Ovary (tissue), 3 donors: ENCODE data around the gene ZNF76.
"Not testable (repeated sequence)": the region's sequence is repeated elsewhere in the genome, so short reads cannot be mapped to it uniquely, and the experiment has no call there.

Source experiments
- CTCF ChIP-seq, 3 donors: fragments of 450-650 bp in 2 of 3; fragments of 200-600 bp in 1 of 3; IDR thresholded peaks; one replicate each; pipeline versions ENCODE4 v1.5.1 to v1.8.0; 2016 to 2022; ENCODE audit warnings: antibody characterized with exemption in 3 of 3, mild to moderate bottlenecking in 1 of 3
- POLR2A ChIP-seq: fragments of 450-650 bp; IDR thresholded peaks from one replicate; pipeline ENCODE4 v1.6.1; 2017; ENCODE audit warnings: antibody characterized with exemption, mild to moderate bottlenecking, moderate library complexity
- donor health status: DM: no; HTN: no; CAD: no.

DNA sequence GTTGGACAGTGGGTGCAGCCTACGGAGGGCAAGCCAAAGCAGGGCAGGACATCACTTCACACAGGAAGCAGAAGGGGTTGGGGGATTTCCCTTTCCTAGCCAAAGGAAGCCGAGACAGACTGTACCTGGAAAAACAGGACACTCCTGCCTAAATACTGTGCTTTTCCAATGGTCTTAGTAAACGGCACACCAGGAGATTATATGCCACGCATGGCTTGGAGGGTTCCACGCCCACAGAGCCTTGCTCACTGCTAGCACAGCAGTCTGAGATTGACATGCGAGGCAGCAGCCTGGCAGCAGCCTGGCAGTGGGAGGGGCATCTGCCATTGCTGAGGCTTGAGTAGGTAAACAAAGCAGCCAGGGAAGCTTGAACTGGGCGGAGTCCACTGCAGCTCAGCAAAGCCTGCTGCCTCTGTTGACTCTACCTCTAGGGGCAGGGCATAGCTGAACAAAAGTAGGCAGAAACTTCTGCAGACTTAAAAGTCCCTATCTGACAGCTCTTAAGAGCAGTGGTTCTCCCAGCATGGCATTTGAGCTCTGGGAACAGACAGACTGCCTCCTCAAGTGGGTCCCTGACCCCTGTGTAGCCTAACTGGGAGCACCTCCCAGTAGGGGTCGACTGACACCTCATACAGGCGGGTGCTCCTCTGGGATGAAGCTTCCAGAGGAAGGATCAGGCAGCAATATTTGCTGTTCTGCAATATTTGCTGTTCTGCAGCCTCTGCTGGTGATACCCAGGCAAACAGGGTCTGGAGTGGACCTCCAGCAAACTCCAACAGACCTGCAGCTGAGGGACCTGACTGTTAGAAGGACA, 72.7 kb downstream of the ZNF76 start:
- not testable (repeated sequence) for TF ChIP-seq CTCF (IDR thresholded peaks at IDR 0.05); POLR2A
